Suprapubic skin (tissue), 4 donors: Measurements from ENCODE around the gene PNPLA1.

Source experiments
- CTCF ChIP-seq, 2 donors: fragments of 200-600 bp in 1 of 2; fragments of 450-650 bp in 1 of 2; sonication (generic) in 1 of 2; IDR thresholded peaks; one replicate each; pipeline ENCODE4 v1.5.1; 2016 to 2019; ENCODE audit warnings: antibody characterized with exemption in 2 of 2, mild to moderate bottlenecking in 1 of 2, moderate library complexity in 1 of 2
- POLR2A ChIP-seq, 2 donors: fragments of 450-650 bp; IDR thresholded peaks; one replicate each; pipeline ENCODE4 v1.6.1; 2017; ENCODE audit warnings: antibody characterized with exemption in 2 of 2, mild to moderate bottlenecking in 2 of 2, moderate library complexity in 2 of 2
- POLR2AphosphoS5 ChIP-seq, 3 donors: sonication (generic); formaldehyde crosslinking; IDR thresholded peaks; one replicate each; pipeline ENCODE4 v1.6.1; 2017; ENCODE audit warnings: antibody characterized with exemption in 3 of 3

DNA sequence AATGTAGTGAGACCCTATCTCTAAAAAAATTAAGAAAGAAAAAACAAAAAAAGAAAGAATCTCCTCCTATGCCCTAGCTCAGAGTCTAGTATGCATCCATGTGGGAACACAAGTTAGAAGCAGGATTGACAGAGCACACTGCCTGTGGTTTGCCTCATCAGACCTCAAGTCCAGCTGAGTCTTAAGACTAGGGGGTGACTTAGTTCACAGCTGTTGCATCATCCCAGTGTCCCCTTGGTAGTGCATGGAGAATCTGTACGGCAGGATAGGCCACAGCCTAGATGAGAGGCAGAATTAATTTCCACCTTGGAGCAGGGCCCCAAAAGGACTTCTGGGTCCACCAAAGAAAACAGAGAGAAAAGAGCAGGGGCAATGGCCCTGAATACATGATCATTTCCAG lies 13.7 kb downstream of the PNPLA1 start:
- TF ChIP-seq POLR2AphosphoS5 (IDR thresholded peaks at IDR 0.05) = no peak
- no peak for TF ChIP-seq CTCF (IDR thresholded peaks at IDR 0.05)
- no peak for TF ChIP-seq POLR2A (IDR thresholded peaks at IDR 0.05)
